ENCODE data around the gene COMMD4. TPM values are rescaled to one million over a fixed set of nuclear protein-coding genes. Genes with fewer than 3 reads are reported as not detected.
A peak's percentile ranks its signal among the peaks of the same experiment; 100 is the strongest.
"Not testable (repeated sequence)": the region's sequence is repeated elsewhere in the genome, so short reads cannot be mapped to it uniquely, and the experiment has no call there.

COMMD4 gene
- total RNA-seq, 1 donor, result 61.7 TPM

GRCh38 chr15:75348034-75348561 is 12.2 kb downstream of the COMMD4 start:
- DNase-seq (ENCODE audit: low read depth), result no peak
- H3K4me3 ChIP-seq (ENCODE audit: low read depth, low read length), result peak overlapping the region; percentile 85
- TF ChIP-seq CTCF (IDR thresholded peaks at IDR 0.05; ENCODE audit: insufficient read depth, low read depth, low read length), result no peak

GRCh38 chr15:75348562-75349350 is 12.9 kb downstream of the COMMD4 start:
- no peak for TF ChIP-seq CTCF (IDR thresholded peaks at IDR 0.05; ENCODE audit: insufficient read depth, low read depth, low read length)
- H3K4me3 ChIP-seq (ENCODE audit: low read depth, low read length), result peak overlapping the region; percentile 85
- no peak for DNase-seq (ENCODE audit: low read depth)

- not testable (repeated sequence) for H3K4me3 ChIP-seq (ENCODE audit: low read depth, low read length); DNase-seq (ENCODE audit: low read depth)
Measured at GRCh38 chr15:75349351-75349669, 13.4 kb downstream of the COMMD4 start.

GRCh38 chr15:75349851-75350588 is 14.2 kb downstream of the COMMD4 start:
- no peak for TF ChIP-seq CTCF (IDR thresholded peaks at IDR 0.05; ENCODE audit: insufficient read depth, low read depth, low read length)
- no peak overlapping the region for H3K4me3 ChIP-seq (ENCODE audit: low read depth, low read length)
- DNase-seq (ENCODE audit: low read depth), result no peak

- no peak overlapping the region for H3K4me3 ChIP-seq (ENCODE audit: low read depth, low read length)
- no peak for TF ChIP-seq CTCF (IDR thresholded peaks at IDR 0.05; ENCODE audit: insufficient read depth, low read depth, low read length)
- DNase-seq (ENCODE audit: low read depth), result no peak
Measured at GRCh38 chr15:75350601-75351361, 14.9 kb downstream of the COMMD4 start.

- TF ChIP-seq CTCF (IDR thresholded peaks at IDR 0.05; ENCODE audit: insufficient read depth, low read depth, low read length), result no peak
- DNase-seq (ENCODE audit: low read depth), result no peak
- H3K4me3 ChIP-seq (ENCODE audit: low read depth, low read length), result no peak overlapping the region
Measured at GRCh38 chr15:75352186-75353080, 16.6 kb downstream of the COMMD4 start.

All from fibroblast of villous mesenchyme (primary cell).